Mesothelial cell of epicardium (in vitro differentiated cells): ENCODE results near the gene PCDHA11. TPM values are rescaled to one million over a fixed set of nuclear protein-coding genes. Genes with fewer than 3 reads are reported as not detected.
"Not testable (repeated sequence)": the region's sequence is repeated elsewhere in the genome, so short reads cannot be mapped to it uniquely, and the experiment has no call there.

ENCODE experiments used
- DNase-seq, 2 experiments: peaks; one replicate each; pipeline ENCODE4 v3.0.0; 2021; ENCODE audit warnings: low spot score in 2 of 2; ENCODE audit not compliant: unreplicated experiment in 2 of 2
- H3K27ac Mint-ChIP-seq: 2 replicates; pipeline ENCODE4 v1.8.0; 2021; ENCODE audit warnings: mixed read lengths
- H3K27me3 Mint-ChIP-seq: 2 replicates; pipeline ENCODE4 v1.8.0; 2021; ENCODE audit warnings: low read depth, mixed read lengths
- H3K36me3 Mint-ChIP-seq: 2 replicates; pipeline ENCODE4 v1.8.0; 2021; ENCODE audit warnings: mixed read lengths
- H3K4me1 Mint-ChIP-seq: 2 replicates; pipeline ENCODE4 v1.8.0; 2021; ENCODE audit warnings: mixed read lengths
- H3K4me3 Mint-ChIP-seq: 2 replicates; pipeline ENCODE4 v1.8.0; 2021; ENCODE audit warnings: mild to moderate bottlenecking, moderate library complexity, mixed read lengths
- H3K9me3 Mint-ChIP-seq: 2 replicates; pipeline ENCODE4 v1.8.0; 2021; ENCODE audit warnings: mixed read lengths
- CTCF ChIP-seq: fragments of 200-600 bp; sonication (generic); IDR thresholded peaks from one replicate; pipeline ENCODE4 v1.5.0; 2021; ENCODE audit warnings: antibody characterized with exemption; ENCODE audit not compliant: unreplicated experiment
- total RNA-seq: library from RNA; stranded (reverse); gene quantifications from 3 replicates; pipeline ENCODE4 v1.2.1, GENCODE V29; 2021

Gene PCDHA11
- total RNA-seq, 1 donor from 2014 or later = 12.8 TPM

DNA sequence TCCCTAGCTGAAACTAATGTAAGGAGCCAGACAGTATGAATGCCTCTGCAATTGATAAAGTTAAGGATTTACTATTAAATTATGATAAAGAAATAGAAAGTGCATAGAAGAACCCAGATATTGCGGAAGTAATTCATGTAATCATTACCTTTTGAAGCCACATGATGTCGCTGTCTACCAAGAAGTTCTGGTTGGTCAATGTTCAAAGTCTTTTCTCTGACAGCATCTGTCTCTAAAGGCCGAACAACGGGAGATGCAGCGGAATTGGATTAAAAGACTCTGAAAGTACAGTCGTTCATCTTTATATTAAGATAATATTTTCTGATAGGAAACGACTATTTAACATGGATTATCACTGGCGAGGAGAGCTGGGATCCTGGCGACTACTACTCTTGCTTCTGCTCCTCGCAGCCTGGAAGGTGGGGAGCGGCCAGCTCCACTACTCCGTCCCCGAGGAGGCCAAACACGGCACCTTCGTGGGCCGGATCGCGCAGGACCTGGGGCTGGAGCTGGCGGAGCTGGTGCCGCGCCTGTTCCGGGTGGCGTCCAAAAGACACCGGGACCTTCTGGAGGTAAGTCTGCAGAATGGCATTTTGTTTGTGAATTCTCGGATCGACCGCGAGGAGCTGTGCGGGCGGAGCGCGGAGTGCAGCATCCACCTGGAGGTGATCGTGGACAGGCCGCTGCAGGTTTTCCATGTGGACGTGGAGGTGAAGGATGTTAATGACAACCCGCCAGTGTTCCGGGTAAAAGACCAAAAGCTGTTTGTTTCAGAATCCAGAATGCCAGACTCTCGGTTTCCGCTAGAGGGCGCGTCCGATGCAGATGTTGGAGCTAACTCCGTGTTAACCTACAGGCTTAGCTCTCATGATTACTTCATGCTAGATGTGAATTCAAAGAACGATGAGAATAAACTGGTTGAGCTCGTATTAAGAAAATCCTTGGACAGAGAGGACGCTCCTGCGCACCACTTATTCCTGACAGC is 27.5 kb upstream of the PCDHA11 start, which contains the start of gene PCDHA8:
Gene PCDHA8, plus strand, starts transcription at position 210 of the 985 bp plus-strand sequence. Its CDS starts 135 bp downstream, at position 345.
- peaks cover 54% of the 10 kb centered on the region for H3K36me3 Mint-ChIP-seq
- peaks cover 36% of the 10 kb centered on the region for H3K9me3 Mint-ChIP-seq
- no peak within 1 kb of the TSS for H3K27ac Mint-ChIP-seq
- no peaks in the 10 kb centered on the region for H3K27me3 Mint-ChIP-seq
- no peaks in the 10 kb centered on the region for H3K4me1 Mint-ChIP-seq
- no peak for DNase-seq
- H3K4me3 Mint-ChIP-seq = no peak within 1 kb of the TSS
- TF ChIP-seq CTCF = peak; percentile 44

GRCh38 chr5:140842798-140843733 is 25.7 kb upstream of the PCDHA11 start:
- no peaks in the 10 kb centered on the region for H3K4me1 Mint-ChIP-seq
- H3K27me3 Mint-ChIP-seq = no peaks in the 10 kb centered on the region
- H3K9me3 Mint-ChIP-seq = peaks cover 46% of the 10 kb centered on the region
- no peak for TF ChIP-seq CTCF
- H3K4me3 Mint-ChIP-seq = no peak overlapping the region
- no peak for DNase-seq
- H3K27ac Mint-ChIP-seq = no peak overlapping the region
- H3K36me3 Mint-ChIP-seq = peaks cover 60% of the 10 kb centered on the region

GRCh38 chr5:140848139-140849102 is 20.3 kb upstream of the PCDHA11 start, which contains the start of gene PCDHA9:
Gene PCDHA9, plus strand, starts transcription at chr5:140848382. Its CDS starts 114 bp downstream, at chr5:140848496.
- H3K4me3 Mint-ChIP-seq = peak within 1 kb of the TSS; percentile 8
- peaks cover 53% of the 10 kb centered on the region for H3K36me3 Mint-ChIP-seq
- peaks cover 39% of the 10 kb centered on the region for H3K9me3 Mint-ChIP-seq
- H3K27ac Mint-ChIP-seq, H3K4me1 Mint-ChIP-seq, DNase-seq, H3K27me3 Mint-ChIP-seq: not testable (repeated sequence)

- H3K27me3 Mint-ChIP-seq, H3K4me3 Mint-ChIP-seq, H3K4me1 Mint-ChIP-seq, H3K27ac Mint-ChIP-seq, DNase-seq: not testable (repeated sequence)
- H3K9me3 Mint-ChIP-seq = peaks cover 37% of the 10 kb centered on the region
- H3K36me3 Mint-ChIP-seq = peaks cover 48% of the 10 kb centered on the region
Measured at GRCh38 chr5:140849831-140850634, 18.7 kb upstream of the PCDHA11 start.

DNA sequence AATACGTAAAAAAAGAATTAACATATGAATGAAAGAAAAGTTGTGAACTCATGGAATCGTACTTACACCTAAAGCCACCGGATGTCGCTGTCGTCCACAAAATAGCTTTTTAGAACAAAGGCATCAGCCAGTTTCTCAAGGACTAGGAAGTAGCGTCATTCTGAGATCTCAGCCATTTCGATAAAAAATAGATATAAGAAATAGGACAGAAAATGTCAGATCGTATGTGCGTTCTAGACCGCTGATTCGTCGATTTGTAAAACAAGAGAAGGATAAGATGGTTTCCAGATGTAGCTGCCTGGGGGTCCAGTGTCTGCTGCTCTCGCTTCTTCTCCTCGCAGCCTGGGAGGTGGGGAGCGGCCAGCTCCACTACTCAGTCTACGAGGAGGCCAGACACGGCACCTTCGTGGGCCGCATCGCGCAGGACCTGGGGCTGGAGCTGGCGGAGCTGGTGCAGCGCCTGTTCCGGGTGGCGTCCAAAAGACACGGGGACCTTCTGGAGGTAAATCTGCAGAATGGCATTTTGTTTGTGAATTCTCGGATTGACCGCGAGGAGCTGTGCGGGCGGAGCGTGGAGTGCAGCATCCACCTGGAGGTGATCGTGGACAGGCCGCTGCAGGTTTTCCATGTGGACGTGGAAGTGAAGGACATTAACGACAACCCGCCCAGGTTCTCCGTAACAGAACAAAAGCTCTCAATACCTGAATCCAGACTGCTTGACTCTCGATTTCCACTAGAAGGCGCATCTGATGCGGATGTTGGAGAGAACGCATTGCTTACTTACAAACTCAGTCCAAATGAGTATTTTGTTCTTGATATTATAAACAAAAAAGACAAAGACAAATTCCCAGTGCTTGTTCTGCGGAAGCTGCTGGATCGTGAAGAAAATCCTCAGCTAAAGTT is 12.7 kb upstream of the PCDHA11 start, which contains the start of gene PCDHA10:
Gene PCDHA10, plus strand, starts transcription at position 126 of the 903 bp plus-strand sequence. Its CDS starts 152 bp downstream, at position 278.
- Mint-ChIP-seq H3K4me1 (peaks cover 9% of the 10 kb centered on the region), H3K4me3 (peak within 1 kb of the TSS; percentile 77), H3K9me3 (peaks cover 34% of the 10 kb centered on the region), H3K27me3 (no peaks in the 10 kb centered on the region), H3K36me3 (peaks cover 56% of the 10 kb centered on the region), H3K27ac (peak within 1 kb of the TSS; percentile 93)
- DNase-seq = no peak
- peak; percentile 25 for TF ChIP-seq CTCF
